ENCODE results near the gene SLC39A8.

GRCh38 chr4:102285831-102286230 is 59.5 kb downstream of the SLC39A8 start:
- no peak for TF ChIP-seq CTCF (tag by site-specific recombination; IDR thresholded peaks at IDR 0.05)
- TF ChIP-seq, protein P1, sequence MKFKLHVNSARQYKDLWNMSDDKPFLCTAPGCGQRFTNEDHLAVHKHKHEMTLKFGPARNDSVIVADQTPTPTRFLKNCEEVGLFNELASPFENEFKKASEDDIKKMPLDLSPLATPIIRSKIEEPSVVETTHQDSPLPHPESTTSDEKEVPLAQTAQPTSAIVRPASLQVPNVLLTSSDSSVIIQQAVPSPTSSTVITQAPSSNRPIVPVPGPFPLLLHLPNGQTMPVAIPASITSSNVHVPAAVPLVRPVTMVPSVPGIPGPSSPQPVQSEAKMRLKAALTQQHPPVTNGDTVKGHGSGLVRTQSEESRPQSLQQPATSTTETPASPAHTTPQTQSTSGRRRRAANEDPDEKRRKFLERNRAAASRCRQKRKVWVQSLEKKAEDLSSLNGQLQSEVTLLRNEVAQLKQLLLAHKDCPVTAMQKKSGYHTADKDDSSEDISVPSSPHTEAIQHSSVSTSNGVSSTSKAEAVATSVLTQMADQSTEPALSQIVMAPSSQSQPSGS (tag by site-specific recombination; IDR thresholded peaks at IDR 0.05; ENCODE audit: low read depth), result no peak
- TF ChIP-seq ZBTB17 (tag by site-specific recombination; IDR thresholded peaks at IDR 0.05), result no peak
- no peak for TF ChIP-seq PATZ1 (tag by site-specific recombination; IDR thresholded peaks at IDR 0.05)
- TF ChIP-seq ZNF580 (tag by site-specific recombination; IDR thresholded peaks at IDR 0.05), result no peak
- no peak for TF ChIP-seq ZBTB8A (tag by site-specific recombination; IDR thresholded peaks at IDR 0.05)
